Raji (cell line): ENCODE results near the gene CPLX3.

ENCODE experiments used
- POLR2A ChIP-seq: IDR thresholded peaks from 2 replicates; pipeline ENCODE4 v1.6.1; 2011; ENCODE audit warnings: low read depth, low read length, control low read depth; ENCODE audit not compliant: insufficient read depth

CPLX3 gene

GRCh38 chr15:74826364-74826819 lies at the start of gene CPLX3:
Gene CPLX3 (plus strand): TSS chr15:74826627. CDS start chr15:74826704, 77 bp downstream.
- TF ChIP-seq POLR2A = no peak

- peak; percentile 88 for TF ChIP-seq POLR2A
Measured at GRCh38 chr15:74776821-74777768, 49.3 kb upstream of the CPLX3 start.

GRCh38 chr15:74777769-74778598 lies 48.4 kb upstream of the CPLX3 start:
- TF ChIP-seq POLR2A = peak; percentile 60; the same call in 1 of the 2 replicates

GRCh38 chr15:74778599-74778970 lies 47.8 kb upstream of the CPLX3 start:
- no peak for TF ChIP-seq POLR2A

- TF ChIP-seq POLR2A = no peak
Measured at GRCh38 chr15:74779162-74779648, 47.2 kb upstream of the CPLX3 start.

GRCh38 chr15:74780523-74781430 lies 45.6 kb upstream of the CPLX3 start:
- TF ChIP-seq POLR2A = peak; percentile 43

GRCh38 chr15:74781431-74782258 lies 44.8 kb upstream of the CPLX3 start, which contains the start of gene CSK:
Gene CSK (plus strand): TSS chr15:74782080. CDS start chr15:74798298, 16,218 bp downstream.
- TF ChIP-seq POLR2A = peak; percentile 39; the same call in 1 of the 2 replicates

- peak; percentile 35; the same call in 1 of the 2 replicates for TF ChIP-seq POLR2A
Measured at GRCh38 chr15:74782259-74783071, 44.0 kb upstream of the CPLX3 start.

- TF ChIP-seq POLR2A = no peak; the same call in none of the 2 replicates
Measured at GRCh38 chr15:74783072-74783807, 43.2 kb upstream of the CPLX3 start.

- 0 out of 2 replicates have a peak, but pooled peaks have one; percentile 16 for TF ChIP-seq POLR2A
Measured at GRCh38 chr15:74783808-74784175, 42.6 kb upstream of the CPLX3 start.

- peak; percentile 11; the same call in 1 of the 2 replicates for TF ChIP-seq POLR2A
Measured at GRCh38 chr15:74784426-74785193, 41.8 kb upstream of the CPLX3 start.
